OCI-LY3 (cell line): Measurements from ENCODE around the gene DPP6.

ENCODE experiments used
- H2AFZ ChIP-seq: fragments of 200-600, 300-600 bp; shearing (Covaris generic); 2 replicates; pipeline ENCODE4 v1.6.0; 2014; ENCODE audit warnings: antibody characterized with exemption, low read depth, low read length
- H3K27ac ChIP-seq: fragments of 200-600, 300-600 bp; sonication (generic); 2 replicates; pipeline ENCODE4 v1.5.1; 2014; ENCODE audit warnings: mild to moderate bottlenecking, low read length, moderate library complexity, mixed read lengths
- H3K27me3 ChIP-seq: fragments of 200-600, 300-600 bp; sonication (generic); 2 replicates; pipeline ENCODE4 v1.6.1; 2014; ENCODE audit warnings: low read depth, low read length, mixed read lengths
- H3K36me3 ChIP-seq: fragments of 200-600, 300-600 bp; sonication (generic); replicated peaks from 2 replicates; pipeline ENCODE3; 2014; ENCODE audit warnings: low read depth, low read length, mixed read lengths
- H3K4me1 ChIP-seq: fragments of 300-600, 200-600 bp; sonication (generic); 2 replicates; pipeline ENCODE4 v1.6.1; 2014; ENCODE audit warnings: low read length, mixed read lengths
- H3K4me2 ChIP-seq: fragments of 200-600, 300-600 bp; sonication (generic); 2 replicates; pipeline ENCODE4 v1.6.1; 2014; ENCODE audit warnings: low read length, mixed read lengths
- H3K4me3 ChIP-seq: fragments of 300-600, 200-600 bp; sonication (generic); 2 replicates; pipeline ENCODE4 v1.5.1; 2014; ENCODE audit warnings: antibody characterized with exemption, mild to moderate bottlenecking, low read length, moderate library complexity
- H3K79me2 ChIP-seq: fragments of 300-600, 200-600 bp; shearing (Covaris generic); 2 replicates; pipeline ENCODE4 v1.6.1; 2014; ENCODE audit warnings: mild to moderate bottlenecking, low read length, mixed read lengths
- H3K9ac ChIP-seq: fragments of 300-600, 200-600 bp; shearing (Covaris generic); 2 replicates; pipeline ENCODE4 v1.6.0; 2014; ENCODE audit warnings: mild to moderate bottlenecking, low read length, moderate library complexity
- H3K9me3 ChIP-seq: fragments of 200-600, 300-600 bp; shearing (Covaris generic); 2 replicates; pipeline ENCODE4 v1.6.1; 2014; ENCODE audit warnings: low read length, mixed read lengths; ENCODE audit not compliant: insufficient read depth
- H4K20me1 ChIP-seq: fragments of 200-600, 300-600 bp; sonication (generic); 2 replicates; pipeline ENCODE4 v1.6.1; 2016; ENCODE audit warnings: low read length, mixed read lengths; ENCODE audit not compliant: insufficient read depth
- EZH2phosphoT487 ChIP-seq: fragments of 200-600 bp; shearing (Covaris generic); IDR thresholded peaks from 2 replicates; pipeline ENCODE4 v1.6.1; 2018; ENCODE audit warnings: antibody characterized with exemption, mixed run types, low read depth
- TF ChIP-seq, protein P1 (sequence below): fragments of 200-600, 300-600 bp; sonication (generic); IDR thresholded peaks from 2 replicates; pipeline ENCODE4 v1.5.1; 2014; ENCODE audit warnings: antibody characterized with exemption, low read length, low read depth

DPP6 gene

DNA sequence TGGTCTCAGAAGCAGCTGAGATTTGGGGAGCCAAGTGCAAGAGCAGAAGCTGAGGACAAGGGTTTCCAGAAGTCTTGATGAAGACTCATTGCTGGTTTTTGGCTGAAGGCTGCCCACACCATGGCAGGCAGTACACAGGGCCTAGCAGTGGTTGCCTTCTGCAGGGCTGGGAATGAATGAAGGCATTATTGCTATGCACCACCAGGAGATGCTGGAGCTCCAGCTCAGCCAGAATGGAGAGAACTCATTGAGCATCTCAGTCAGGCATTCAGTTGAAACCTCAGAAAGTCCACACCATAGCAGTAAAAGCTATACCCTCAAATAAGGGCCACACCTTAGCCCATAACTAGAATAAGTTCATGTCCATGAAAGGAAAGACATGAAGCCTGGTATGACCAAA, 190.5 kb downstream of the DPP6 start:
- Histone ChIP-seq H2AFZ (no peak overlapping the region), H3K4me3 (no peak overlapping the region), H3K4me1 (no peaks in the 10 kb centered on the region), H4K20me1 (no peaks in the 10 kb centered on the region), H3K27ac (no peak overlapping the region), H3K27me3 (no peaks in the 10 kb centered on the region), H3K4me2 (no peak overlapping the region), H3K9ac (no peak overlapping the region), H3K79me2 (no peaks in the 10 kb centered on the region), H3K36me3 (no peaks in the 10 kb centered on the region), H3K9me3 (no peaks in the 10 kb centered on the region)
- TF ChIP-seq, protein P1, sequence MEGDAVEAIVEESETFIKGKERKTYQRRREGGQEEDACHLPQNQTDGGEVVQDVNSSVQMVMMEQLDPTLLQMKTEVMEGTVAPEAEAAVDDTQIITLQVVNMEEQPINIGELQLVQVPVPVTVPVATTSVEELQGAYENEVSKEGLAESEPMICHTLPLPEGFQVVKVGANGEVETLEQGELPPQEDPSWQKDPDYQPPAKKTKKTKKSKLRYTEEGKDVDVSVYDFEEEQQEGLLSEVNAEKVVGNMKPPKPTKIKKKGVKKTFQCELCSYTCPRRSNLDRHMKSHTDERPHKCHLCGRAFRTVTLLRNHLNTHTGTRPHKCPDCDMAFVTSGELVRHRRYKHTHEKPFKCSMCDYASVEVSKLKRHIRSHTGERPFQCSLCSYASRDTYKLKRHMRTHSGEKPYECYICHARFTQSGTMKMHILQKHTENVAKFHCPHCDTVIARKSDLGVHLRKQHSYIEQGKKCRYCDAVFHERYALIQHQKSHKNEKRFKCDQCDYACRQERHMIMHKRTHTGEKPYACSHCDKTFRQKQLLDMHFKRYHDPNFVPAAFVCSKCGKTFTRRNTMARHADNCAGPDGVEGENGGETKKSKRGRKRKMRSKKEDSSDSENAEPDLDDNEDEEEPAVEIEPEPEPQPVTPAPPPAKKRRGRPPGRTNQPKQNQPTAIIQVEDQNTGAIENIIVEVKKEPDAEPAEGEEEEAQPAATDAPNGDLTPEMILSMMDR: no peak
- TF ChIP-seq EZH2phosphoT487: no peak

DNA sequence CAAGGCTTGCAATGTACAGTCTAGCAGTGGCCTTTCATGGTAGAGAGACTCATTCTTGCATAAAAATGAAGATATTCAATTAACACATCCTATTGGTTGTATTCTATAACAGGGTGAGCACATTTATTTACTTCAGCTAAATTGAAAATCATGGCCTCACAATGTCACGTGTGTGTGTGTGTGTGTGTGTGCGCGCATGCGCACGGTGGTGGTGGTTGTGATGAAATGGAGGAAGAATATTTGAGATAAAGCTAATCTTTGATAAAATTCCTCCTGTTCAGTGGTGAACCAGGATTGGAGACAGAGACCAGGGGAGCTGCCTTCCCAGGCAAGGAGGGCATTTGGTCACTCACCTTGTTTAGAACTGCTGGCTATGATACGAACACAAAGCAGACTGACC, 199.8 kb downstream of the DPP6 start:
- Histone ChIP-seq H3K4me2 (no peak overlapping the region), H2AFZ (no peak overlapping the region), H3K4me3 (no peak overlapping the region), H3K36me3 (no peaks in the 10 kb centered on the region), H3K9me3 (no peaks in the 10 kb centered on the region), H3K4me1 (no peaks in the 10 kb centered on the region), H3K27ac (no peak overlapping the region), H3K9ac (no peak overlapping the region), H3K79me2 (no peaks in the 10 kb centered on the region), H3K27me3 (no peaks in the 10 kb centered on the region), H4K20me1 (no peaks in the 10 kb centered on the region)
- no peak for TF ChIP-seq EZH2phosphoT487
- TF ChIP-seq, protein P1: no peak

DNA sequence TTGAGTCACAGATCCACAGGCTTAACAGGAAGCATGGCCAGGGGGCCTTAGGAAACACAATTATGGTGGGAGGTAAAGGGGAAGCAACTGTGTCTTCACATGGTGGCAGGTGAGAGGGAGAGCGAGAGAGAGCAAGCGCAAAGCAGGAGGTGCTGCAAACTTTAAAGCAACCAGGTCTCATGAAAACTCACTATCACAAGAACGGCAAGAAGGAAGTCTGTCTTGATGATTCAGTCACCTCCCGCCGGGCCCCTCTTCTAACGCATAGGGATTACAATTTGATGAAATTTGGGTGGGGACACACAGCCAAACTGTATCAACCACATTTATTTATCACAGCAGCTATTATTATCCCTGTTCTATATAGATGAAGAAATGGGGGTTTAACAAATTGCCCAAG, 201.6 kb downstream of the DPP6 start:
- Histone ChIP-seq H3K27me3 (no peaks in the 10 kb centered on the region), H3K9me3 (no peaks in the 10 kb centered on the region), H2AFZ (no peak overlapping the region), H3K4me2 (no peak overlapping the region), H3K9ac (no peak overlapping the region), H3K79me2 (no peaks in the 10 kb centered on the region), H3K4me3 (no peak overlapping the region), H4K20me1 (no peaks in the 10 kb centered on the region), H3K36me3 (no peaks in the 10 kb centered on the region), H3K27ac (no peak overlapping the region), H3K4me1 (no peaks in the 10 kb centered on the region)
- no peak for TF ChIP-seq EZH2phosphoT487
- TF ChIP-seq, protein P1: no peak

DNA sequence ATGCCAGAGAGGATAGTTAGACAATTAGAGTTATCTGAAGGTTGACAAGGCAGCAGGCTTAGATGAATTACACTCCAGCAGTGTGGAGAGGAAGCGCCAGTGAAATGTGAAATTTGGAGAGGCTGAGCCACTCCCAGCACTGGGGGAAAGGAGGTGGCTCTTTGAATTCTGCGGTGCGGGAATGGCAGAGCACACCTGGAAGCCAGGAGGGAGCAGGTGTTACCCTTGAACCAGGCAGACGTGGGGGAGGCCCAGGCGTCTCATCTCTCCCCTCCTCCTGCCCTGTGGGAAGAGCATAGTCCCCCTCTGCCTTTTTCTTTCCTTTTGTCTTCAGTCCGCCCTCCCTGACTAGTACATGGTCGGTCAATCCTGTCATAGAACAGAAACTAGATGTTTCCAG, 203.1 kb downstream of the DPP6 start:
- H3K9me3 ChIP-seq: no peaks in the 10 kb centered on the region
- H3K27ac ChIP-seq: no peak overlapping the region
- no peak overlapping the region for H3K4me2 ChIP-seq
- TF ChIP-seq EZH2phosphoT487: no peak
- TF ChIP-seq, protein P1: no peak
- no peaks in the 10 kb centered on the region for H3K36me3 ChIP-seq
- H3K79me2 ChIP-seq: no peaks in the 10 kb centered on the region
- no peaks in the 10 kb centered on the region for H4K20me1 ChIP-seq
- no peak overlapping the region for H2AFZ ChIP-seq
- H3K4me3 ChIP-seq: no peak overlapping the region
- H3K9ac ChIP-seq: no peak overlapping the region
- no peaks in the 10 kb centered on the region for H3K4me1 ChIP-seq
- H3K27me3 ChIP-seq: no peaks in the 10 kb centered on the region
